Stomach (tissue), 4 donors: ENCODE results near the gene ESR2.

Source experiments
- POLR2A ChIP-seq, 4 donors: fragments of 450-650 bp; IDR thresholded peaks; one replicate each; pipeline ENCODE4 v1.6.1; 2016; ENCODE audit warnings: antibody characterized with exemption in 4 of 4, control low read depth in 2 of 4, mild to moderate bottlenecking in 1 of 4, moderate library complexity in 1 of 4
- TF ChIP-seq, protein P1 (sequence below), 7 experiments: fragments of 450-650 bp in 4 of 7; fragments of 200-600 bp in 3 of 7; sonication (generic) in 3 of 7; IDR thresholded peaks; one replicate each; pipeline ENCODE4 v1.5.1; 2016 to 2019; ENCODE audit warnings: antibody characterized with exemption in 7 of 7, control low read depth in 2 of 7, mild to moderate bottlenecking in 1 of 7

DNA sequence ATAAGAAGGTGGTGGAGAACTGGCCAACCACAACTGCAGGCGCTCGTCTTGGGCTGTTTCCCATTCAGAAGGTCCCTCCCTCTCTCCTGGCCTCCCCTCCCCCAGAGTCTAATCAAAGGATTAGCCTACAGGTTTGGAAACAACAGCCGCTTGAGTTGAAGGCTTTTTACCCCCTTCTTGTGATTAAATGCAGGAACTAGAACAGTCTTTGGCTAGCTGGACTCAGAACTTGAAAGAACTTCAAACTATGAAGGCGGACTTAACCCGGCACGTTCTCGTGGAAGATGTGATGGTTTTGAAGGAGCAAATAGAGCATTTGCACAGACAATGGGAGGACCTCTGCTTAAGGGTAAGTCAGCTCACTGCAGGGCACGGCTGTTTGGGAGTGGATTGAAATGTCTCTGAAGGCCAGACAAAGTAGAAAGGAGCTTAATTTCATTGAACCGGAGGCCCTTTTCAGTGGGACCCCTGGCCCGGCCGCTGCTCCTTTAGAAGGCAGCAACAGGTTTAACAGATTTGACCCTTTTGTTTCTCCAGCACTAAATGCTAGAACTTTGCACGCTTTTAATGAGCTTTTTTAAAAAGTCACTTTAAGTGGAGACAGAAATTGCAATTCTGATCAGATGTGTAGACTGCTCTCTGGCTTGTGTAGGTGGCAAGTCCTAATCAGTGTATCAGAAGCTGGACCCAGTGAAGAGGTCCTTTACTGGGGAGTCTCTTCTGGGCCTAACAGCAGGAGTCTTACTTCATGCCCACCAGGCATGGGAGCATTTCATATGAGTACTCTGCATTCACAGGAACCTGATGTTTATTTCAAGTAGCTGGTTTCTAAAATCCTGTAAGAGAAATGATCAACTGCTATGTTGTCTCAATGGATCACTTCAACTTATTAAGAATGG is 107.7 kb downstream of the ESR2 start:
- no peak for TF ChIP-seq POLR2A (IDR thresholded peaks at IDR 0.05)
- TF ChIP-seq, protein P1, sequence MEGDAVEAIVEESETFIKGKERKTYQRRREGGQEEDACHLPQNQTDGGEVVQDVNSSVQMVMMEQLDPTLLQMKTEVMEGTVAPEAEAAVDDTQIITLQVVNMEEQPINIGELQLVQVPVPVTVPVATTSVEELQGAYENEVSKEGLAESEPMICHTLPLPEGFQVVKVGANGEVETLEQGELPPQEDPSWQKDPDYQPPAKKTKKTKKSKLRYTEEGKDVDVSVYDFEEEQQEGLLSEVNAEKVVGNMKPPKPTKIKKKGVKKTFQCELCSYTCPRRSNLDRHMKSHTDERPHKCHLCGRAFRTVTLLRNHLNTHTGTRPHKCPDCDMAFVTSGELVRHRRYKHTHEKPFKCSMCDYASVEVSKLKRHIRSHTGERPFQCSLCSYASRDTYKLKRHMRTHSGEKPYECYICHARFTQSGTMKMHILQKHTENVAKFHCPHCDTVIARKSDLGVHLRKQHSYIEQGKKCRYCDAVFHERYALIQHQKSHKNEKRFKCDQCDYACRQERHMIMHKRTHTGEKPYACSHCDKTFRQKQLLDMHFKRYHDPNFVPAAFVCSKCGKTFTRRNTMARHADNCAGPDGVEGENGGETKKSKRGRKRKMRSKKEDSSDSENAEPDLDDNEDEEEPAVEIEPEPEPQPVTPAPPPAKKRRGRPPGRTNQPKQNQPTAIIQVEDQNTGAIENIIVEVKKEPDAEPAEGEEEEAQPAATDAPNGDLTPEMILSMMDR (IDR thresholded peaks at IDR 0.05): no peak
